ENCODE measurements around the gene CAMK1D. TPM values are rescaled to one million over a fixed set of nuclear protein-coding genes. Genes with fewer than 3 reads are reported as not detected.

The CAMK1D gene
- total and polyA plus RNA-seq, 2 of the 8 experiments (the other 6 are each of a cell fraction or from before 2014, with no cell fraction given), result 3.5 to 10.6 TPM

DNA sequence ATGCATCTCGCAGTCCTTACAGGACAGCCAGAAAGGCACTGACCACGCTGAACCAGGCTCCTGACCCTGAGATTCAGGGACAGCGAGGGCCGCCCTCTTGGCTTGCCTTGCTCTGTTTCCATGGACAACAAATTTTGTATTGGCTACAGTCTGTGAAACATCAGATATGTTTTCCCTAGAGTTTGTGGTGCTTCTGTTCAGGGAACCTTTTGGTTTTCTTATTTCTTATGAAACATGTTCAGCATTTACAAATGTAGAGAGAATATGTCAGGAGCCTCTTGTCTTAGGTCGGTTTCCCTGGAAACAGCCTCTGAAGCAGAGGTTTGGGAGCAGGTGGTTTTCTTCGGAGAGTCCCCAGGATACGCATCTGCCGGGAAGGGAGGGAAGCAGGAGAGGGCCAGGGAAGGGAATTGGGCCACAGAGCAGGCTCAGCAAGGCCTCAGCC lies 392.0 kb downstream of the CAMK1D start (continued):
- TF ChIP-seq, protein P1, sequence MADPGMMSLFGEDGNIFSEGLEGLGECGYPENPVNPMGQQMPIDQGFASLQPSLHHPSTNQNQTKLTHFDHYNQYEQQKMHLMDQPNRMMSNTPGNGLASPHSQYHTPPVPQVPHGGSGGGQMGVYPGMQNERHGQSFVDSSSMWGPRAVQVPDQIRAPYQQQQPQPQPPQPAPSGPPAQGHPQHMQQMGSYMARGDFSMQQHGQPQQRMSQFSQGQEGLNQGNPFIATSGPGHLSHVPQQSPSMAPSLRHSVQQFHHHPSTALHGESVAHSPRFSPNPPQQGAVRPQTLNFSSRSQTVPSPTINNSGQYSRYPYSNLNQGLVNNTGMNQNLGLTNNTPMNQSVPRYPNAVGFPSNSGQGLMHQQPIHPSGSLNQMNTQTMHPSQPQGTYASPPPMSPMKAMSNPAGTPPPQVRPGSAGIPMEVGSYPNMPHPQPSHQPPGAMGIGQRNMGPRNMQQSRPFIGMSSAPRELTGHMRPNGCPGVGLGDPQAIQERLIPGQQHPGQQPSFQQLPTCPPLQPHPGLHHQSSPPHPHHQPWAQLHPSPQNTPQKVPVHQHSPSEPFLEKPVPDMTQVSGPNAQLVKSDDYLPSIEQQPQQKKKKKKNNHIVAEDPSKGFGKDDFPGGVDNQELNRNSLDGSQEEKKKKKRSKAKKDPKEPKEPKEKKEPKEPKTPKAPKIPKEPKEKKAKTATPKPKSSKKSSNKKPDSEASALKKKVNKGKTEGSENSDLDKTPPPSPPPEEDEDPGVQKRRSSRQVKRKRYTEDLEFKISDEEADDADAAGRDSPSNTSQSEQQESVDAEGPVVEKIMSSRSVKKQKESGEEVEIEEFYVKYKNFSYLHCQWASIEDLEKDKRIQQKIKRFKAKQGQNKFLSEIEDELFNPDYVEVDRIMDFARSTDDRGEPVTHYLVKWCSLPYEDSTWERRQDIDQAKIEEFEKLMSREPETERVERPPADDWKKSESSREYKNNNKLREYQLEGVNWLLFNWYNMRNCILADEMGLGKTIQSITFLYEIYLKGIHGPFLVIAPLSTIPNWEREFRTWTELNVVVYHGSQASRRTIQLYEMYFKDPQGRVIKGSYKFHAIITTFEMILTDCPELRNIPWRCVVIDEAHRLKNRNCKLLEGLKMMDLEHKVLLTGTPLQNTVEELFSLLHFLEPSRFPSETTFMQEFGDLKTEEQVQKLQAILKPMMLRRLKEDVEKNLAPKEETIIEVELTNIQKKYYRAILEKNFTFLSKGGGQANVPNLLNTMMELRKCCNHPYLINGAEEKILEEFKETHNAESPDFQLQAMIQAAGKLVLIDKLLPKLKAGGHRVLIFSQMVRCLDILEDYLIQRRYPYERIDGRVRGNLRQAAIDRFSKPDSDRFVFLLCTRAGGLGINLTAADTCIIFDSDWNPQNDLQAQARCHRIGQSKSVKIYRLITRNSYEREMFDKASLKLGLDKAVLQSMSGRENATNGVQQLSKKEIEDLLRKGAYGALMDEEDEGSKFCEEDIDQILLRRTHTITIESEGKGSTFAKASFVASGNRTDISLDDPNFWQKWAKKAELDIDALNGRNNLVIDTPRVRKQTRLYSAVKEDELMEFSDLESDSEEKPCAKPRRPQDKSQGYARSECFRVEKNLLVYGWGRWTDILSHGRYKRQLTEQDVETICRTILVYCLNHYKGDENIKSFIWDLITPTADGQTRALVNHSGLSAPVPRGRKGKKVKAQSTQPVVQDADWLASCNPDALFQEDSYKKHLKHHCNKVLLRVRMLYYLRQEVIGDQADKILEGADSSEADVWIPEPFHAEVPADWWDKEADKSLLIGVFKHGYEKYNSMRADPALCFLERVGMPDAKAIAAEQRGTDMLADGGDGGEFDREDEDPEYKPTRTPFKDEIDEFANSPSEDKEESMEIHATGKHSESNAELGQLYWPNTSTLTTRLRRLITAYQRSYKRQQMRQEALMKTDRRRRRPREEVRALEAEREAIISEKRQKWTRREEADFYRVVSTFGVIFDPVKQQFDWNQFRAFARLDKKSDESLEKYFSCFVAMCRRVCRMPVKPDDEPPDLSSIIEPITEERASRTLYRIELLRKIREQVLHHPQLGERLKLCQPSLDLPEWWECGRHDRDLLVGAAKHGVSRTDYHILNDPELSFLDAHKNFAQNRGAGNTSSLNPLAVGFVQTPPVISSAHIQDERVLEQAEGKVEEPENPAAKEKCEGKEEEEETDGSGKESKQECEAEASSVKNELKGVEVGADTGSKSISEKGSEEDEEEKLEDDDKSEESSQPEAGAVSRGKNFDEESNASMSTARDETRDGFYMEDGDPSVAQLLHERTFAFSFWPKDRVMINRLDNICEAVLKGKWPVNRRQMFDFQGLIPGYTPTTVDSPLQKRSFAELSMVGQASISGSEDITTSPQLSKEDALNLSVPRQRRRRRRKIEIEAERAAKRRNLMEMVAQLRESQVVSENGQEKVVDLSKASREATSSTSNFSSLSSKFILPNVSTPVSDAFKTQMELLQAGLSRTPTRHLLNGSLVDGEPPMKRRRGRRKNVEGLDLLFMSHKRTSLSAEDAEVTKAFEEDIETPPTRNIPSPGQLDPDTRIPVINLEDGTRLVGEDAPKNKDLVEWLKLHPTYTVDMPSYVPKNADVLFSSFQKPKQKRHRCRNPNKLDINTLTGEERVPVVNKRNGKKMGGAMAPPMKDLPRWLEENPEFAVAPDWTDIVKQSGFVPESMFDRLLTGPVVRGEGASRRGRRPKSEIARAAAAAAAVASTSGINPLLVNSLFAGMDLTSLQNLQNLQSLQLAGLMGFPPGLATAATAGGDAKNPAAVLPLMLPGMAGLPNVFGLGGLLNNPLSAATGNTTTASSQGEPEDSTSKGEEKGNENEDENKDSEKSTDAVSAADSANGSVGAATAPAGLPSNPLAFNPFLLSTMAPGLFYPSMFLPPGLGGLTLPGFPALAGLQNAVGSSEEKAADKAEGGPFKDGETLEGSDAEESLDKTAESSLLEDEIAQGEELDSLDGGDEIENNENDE (IDR thresholded peaks at IDR 0.05; ENCODE audit: insufficient replicate concordance, low read length), result no peak

Measured in H1 (cell line).